IMR-90 (cell line): Measurements from ENCODE around the gene CRISPLD2. TPM values are rescaled to one million over a fixed set of nuclear protein-coding genes. Genes with fewer than 3 reads are reported as not detected.

Source experiments
- ATAC-seq: fragments of 200-7000 bp; cut with Tn5 transposase; 2 replicates; pipeline ENCODE4 v1.9.1; 2020; ENCODE audit warnings: low read depth, mild to moderate bottlenecking, moderate library complexity
- BruUV-seq: library from RNA; stranded (reverse); fragments of 400-500 nt; replicated peaks from 2 replicates; lab custom pipeline; 2021; lab: Mats Ljungman, UMichigan
- CTCF ChIA-PET: fragments of 300-600 bp; formaldehyde crosslinking; extraction: SDS; loops from one replicate; lab custom pipeline; 2021; ENCODE audit warnings: antibody characterized with exemption; lab: Yijun Ruan, JAX
- POLR2A ChIA-PET: fragments of 300-600 bp; sonication (Branson Sonifier 250); formaldehyde crosslinking; loops from one replicate; lab custom pipeline; 2022; ENCODE audit warnings: antibody characterized with exemption; ENCODE audit not compliant: unreplicated experiment; lab: Charles Lee
- DNase-seq: peaks from one replicate; pipeline ENCODE4 v3.0.0; 2013
- H2AFZ ChIP-seq: replicated peaks from 2 replicates; pipeline ENCODE3; 2013; ENCODE audit warnings: low read length, mild to moderate bottlenecking; ENCODE audit not compliant: poor library complexity
- H2AK5ac ChIP-seq: 2 replicates; pipeline ENCODE4 v1.6.1; 2013; ENCODE audit warnings: low read depth, low read length, inconsistent platforms
- H2AK9ac ChIP-seq: replicated peaks from 2 replicates; pipeline ENCODE3; 2013; ENCODE audit warnings: mild to moderate bottlenecking, low read depth, low read length, moderate library complexity; ENCODE audit not compliant: poor library complexity
- H2BK120ac ChIP-seq: 2 replicates; pipeline ENCODE4 v1.6.1; 2013; ENCODE audit warnings: low read depth, low read length, inconsistent platforms
- H2BK15ac ChIP-seq: 3 replicates; pipeline ENCODE4 v1.6.1; 2013; ENCODE audit warnings: low read depth, low read length, inconsistent platforms
- H2BK20ac ChIP-seq: 2 replicates; pipeline ENCODE4 v1.6.1; 2013; ENCODE audit warnings: low read depth, mild to moderate bottlenecking, inconsistent platforms, low read length, moderate library complexity
- H2BK5ac ChIP-seq: 2 replicates; pipeline ENCODE4 v1.6.1; 2013; ENCODE audit warnings: mild to moderate bottlenecking, low read depth, low read length, inconsistent platforms; ENCODE audit not compliant: poor library complexity, severe bottlenecking
- H3K14ac ChIP-seq: replicated peaks from 2 replicates; pipeline ENCODE4 v1.6.1; 2013; ENCODE audit warnings: low read depth, low read length, inconsistent platforms
- H3K18ac ChIP-seq: 2 replicates; pipeline ENCODE4 v1.6.1; 2013; ENCODE audit warnings: low read depth, low read length, control low read depth
- H3K23ac ChIP-seq: 2 replicates; pipeline ENCODE4 v1.6.1; 2013; ENCODE audit warnings: low read depth, low read length, inconsistent platforms
- H3K27ac ChIP-seq: 2 replicates; pipeline ENCODE4 v1.5.1; 2013; ENCODE audit warnings: mild to moderate bottlenecking, control low read depth, low read length; ENCODE audit not compliant: insufficient read depth
- H3K27me3 ChIP-seq: 2 replicates; pipeline ENCODE4 v1.6.1; 2013; ENCODE audit warnings: low read length; ENCODE audit not compliant: control insufficient read depth, insufficient read depth
- H3K36me3 ChIP-seq: 2 replicates; pipeline ENCODE4 v1.6.1; 2013; ENCODE audit warnings: low read length, mixed read lengths; ENCODE audit not compliant: control insufficient read depth, insufficient read depth
- H3K4ac ChIP-seq: 2 replicates; pipeline ENCODE4 v1.6.1; 2013; ENCODE audit warnings: low read depth, low read length, inconsistent platforms
- H3K4me1 ChIP-seq: 2 replicates; pipeline ENCODE4 v1.6.1; 2013; ENCODE audit warnings: low read length, mixed read lengths; ENCODE audit not compliant: control insufficient read depth, insufficient read depth
- H3K4me2 ChIP-seq: 2 replicates; pipeline ENCODE4 v1.6.1; 2013; ENCODE audit warnings: low read depth, mild to moderate bottlenecking, control low read depth, low read length, moderate library complexity
- H3K4me3 ChIP-seq: 2 replicates; pipeline ENCODE4 v1.5.1; 2013; ENCODE audit warnings: low read depth, mild to moderate bottlenecking, control low read depth, low read length, moderate library complexity; ENCODE audit not compliant: insufficient read depth
- H3K56ac ChIP-seq: 2 replicates; pipeline ENCODE4 v1.6.1; 2013; ENCODE audit warnings: low read length, inconsistent platforms; ENCODE audit not compliant: insufficient read depth; ENCODE audit errors: extremely low read depth
- H3K79me1 ChIP-seq, 2 experiments: 2 replicates each; pipeline ENCODE4 v1.6.1; 2013; ENCODE audit warnings: low read length in 2 of 2, inconsistent platforms in 1 of 2, low read depth in 1 of 2
- H3K9ac ChIP-seq: 2 replicates; pipeline ENCODE4 v1.6.1; 2013; ENCODE audit warnings: low read depth, low read length, control low read depth
- H3K9me1 ChIP-seq: 2 replicates; pipeline ENCODE4 v1.6.1; 2013; ENCODE audit warnings: low read length, inconsistent platforms; ENCODE audit not compliant: insufficient read depth
- H3K9me3 ChIP-seq: 2 replicates; pipeline ENCODE4 v1.6.1; 2013; ENCODE audit warnings: low read length; ENCODE audit not compliant: control insufficient read depth, insufficient read depth
- H4K20me1 ChIP-seq: 2 replicates; pipeline ENCODE4 v1.6.1; 2013; ENCODE audit warnings: low read length, inconsistent platforms; ENCODE audit not compliant: insufficient read depth
- H4K5ac ChIP-seq: 2 replicates; pipeline ENCODE4 v1.6.1; 2013; ENCODE audit warnings: mild to moderate bottlenecking, low read depth, low read length, control low read depth
- H4K8ac ChIP-seq, 2 experiments: 2 replicates each; pipeline ENCODE4 v1.6.1; 2013; ENCODE audit warnings: low read depth in 2 of 2, low read length in 2 of 2, control low read depth in 1 of 2, inconsistent platforms in 1 of 2
- H4K91ac ChIP-seq: 2 replicates; pipeline ENCODE4 v1.6.1; 2013; ENCODE audit warnings: low read depth, low read length, inconsistent platforms; ENCODE audit not compliant: insufficient read depth
- BHLHE40 ChIP-seq: fragments of 150-350 bp; IDR thresholded peaks from 2 replicates; pipeline ENCODE4 v1.6.1; 2016; ENCODE audit warnings: mild to moderate bottlenecking, low read depth, low read length
- CEBPB ChIP-seq: IDR thresholded peaks from 2 replicates; pipeline ENCODE4 v1.6.1; 2012; ENCODE audit warnings: low read depth, low read length, improper control_type of control experiment
- CHD1 ChIP-seq: IDR thresholded peaks from 2 replicates; pipeline ENCODE4 v1.6.1; 2012; ENCODE audit warnings: low read depth, low read length, improper control_type of control experiment
- ELK1 ChIP-seq: fragments of 150-350 bp; IDR thresholded peaks from 2 replicates; pipeline ENCODE4 v1.6.1; 2016; ENCODE audit warnings: low read depth, mild to moderate bottlenecking, low read length, moderate library complexity, borderline replicate concordance
- FOS ChIP-seq: fragments of 150-350 bp; IDR thresholded peaks from 2 replicates; pipeline ENCODE4 v1.6.1; 2016; ENCODE audit warnings: low read depth, low read length
- MAFK ChIP-seq: IDR thresholded peaks from 2 replicates; pipeline ENCODE4 v1.6.1; 2012; ENCODE audit warnings: low read depth, low read length, improper control_type of control experiment
- MAZ ChIP-seq: IDR thresholded peaks from 2 replicates; pipeline ENCODE4 v1.6.1; 2012; ENCODE audit warnings: low read depth, mild to moderate bottlenecking, low read length, improper control_type of control experiment, moderate library complexity, borderline replicate concordance
- MXI1 ChIP-seq: IDR thresholded peaks from 2 replicates; pipeline ENCODE4 v1.6.1; 2012; ENCODE audit warnings: low read depth, mild to moderate bottlenecking, low read length, moderate library complexity, borderline replicate concordance
- NFE2L2 ChIP-seq: fragments of 150-350 bp; IDR thresholded peaks from 2 replicates; pipeline ENCODE4 v1.6.1; 2016; ENCODE audit warnings: low read depth, mild to moderate bottlenecking, low read length
- POLR2A ChIP-seq: IDR thresholded peaks from 2 replicates; pipeline ENCODE4 v1.6.1; 2012; ENCODE audit warnings: mild to moderate bottlenecking, low read depth, low read length
- RAD21 ChIP-seq: IDR thresholded peaks from 2 replicates; pipeline ENCODE4 v1.6.1; 2012; ENCODE audit warnings: low read length, improper control_type of control experiment
- RCOR1 ChIP-seq: IDR thresholded peaks from 2 replicates; pipeline ENCODE4 v1.6.1; 2012; ENCODE audit warnings: mild to moderate bottlenecking, low read length, improper control_type of control experiment; ENCODE audit not compliant: insufficient replicate concordance
- RFX5 ChIP-seq: IDR thresholded peaks from 2 replicates; pipeline ENCODE4 v1.8.0; 2012; ENCODE audit warnings: low read depth, mild to moderate bottlenecking, low read length, moderate library complexity
- SMC3 ChIP-seq: fragments of 150-350 bp; IDR thresholded peaks from 2 replicates; pipeline ENCODE4 v1.6.1; 2016; ENCODE audit warnings: low read depth, mild to moderate bottlenecking, antibody characterized with exemption, low read length, moderate library complexity
- WGBS, 2 experiments: methylation state at CpG; one replicate each; pipeline versions ENCODE4 v1.1.5 to v1.1.7; 2013; ENCODE audit warnings: missing lambda C conversion rate in 2 of 2; ENCODE audit not compliant: insufficient read length in 1 of 2; ENCODE audit errors: extremely low coverage in 2 of 2; 5-methylcytosine and 5-hydroxymethylcytosine counted together
- dilution Hi-C: fragments of 300-500 bp; cut with HindIII; formaldehyde crosslinking; loops from one replicate; pipeline ENCODE4 v1.14.3; 2018; ENCODE audit warnings: low sequenced_read_pairs; ENCODE audit not compliant: unreplicated experiment
- in situ Hi-C: fragments of 300-500 bp; cut with MboI; formaldehyde crosslinking; loops from 3 replicates; pipeline ENCODE4 v1.14.3; 2019; ENCODE audit warnings: low sequenced_read_pairs, inconsistent platforms, mixed read lengths
- intact Hi-C: fragments of 100-400 bp; cut with micrococcal nuclease; formaldehyde crosslinking; loops from 2 replicates; pipeline ENCODE4 v1.10.0; 2022
- polyA plus RNA-seq, 3 experiments: library from polyadenylated mRNA; depleted of rRNA; stranded (reverse); fragments of >200 nt; gene quantifications; 2 replicates each; pipeline ENCODE4 v1.2.3, GENCODE V29; 2012; ENCODE audit warnings: low replicate concordance in 1 of 3
- total RNA-seq: library from RNA; depleted of rRNA; stranded (reverse); fragments of >200 nt; gene quantifications from 2 replicates; pipeline ENCODE4 v1.2.3, GENCODE V29; 2012
- TF ChIP-seq, protein P1 (sequence below): conservative IDR thresholded peaks from 2 replicates; pipeline ENCODE4 v1.5.1; 2012; ENCODE audit warnings: mild to moderate bottlenecking, low read depth, low read length, improper control_type of control experiment
- TF ChIP-seq, protein P2 (sequence below): fragments of 150-350 bp; IDR thresholded peaks from 2 replicates; pipeline ENCODE4 v1.6.1; 2017; ENCODE audit warnings: mild to moderate bottlenecking, antibody characterized with exemption, low read length, low read depth

The CRISPLD2 gene
- total and polyA plus RNA-seq, 2 of the 4 experiments (the other 2 are of a cell fraction): 23.1 to 37.5 TPM

DNA sequence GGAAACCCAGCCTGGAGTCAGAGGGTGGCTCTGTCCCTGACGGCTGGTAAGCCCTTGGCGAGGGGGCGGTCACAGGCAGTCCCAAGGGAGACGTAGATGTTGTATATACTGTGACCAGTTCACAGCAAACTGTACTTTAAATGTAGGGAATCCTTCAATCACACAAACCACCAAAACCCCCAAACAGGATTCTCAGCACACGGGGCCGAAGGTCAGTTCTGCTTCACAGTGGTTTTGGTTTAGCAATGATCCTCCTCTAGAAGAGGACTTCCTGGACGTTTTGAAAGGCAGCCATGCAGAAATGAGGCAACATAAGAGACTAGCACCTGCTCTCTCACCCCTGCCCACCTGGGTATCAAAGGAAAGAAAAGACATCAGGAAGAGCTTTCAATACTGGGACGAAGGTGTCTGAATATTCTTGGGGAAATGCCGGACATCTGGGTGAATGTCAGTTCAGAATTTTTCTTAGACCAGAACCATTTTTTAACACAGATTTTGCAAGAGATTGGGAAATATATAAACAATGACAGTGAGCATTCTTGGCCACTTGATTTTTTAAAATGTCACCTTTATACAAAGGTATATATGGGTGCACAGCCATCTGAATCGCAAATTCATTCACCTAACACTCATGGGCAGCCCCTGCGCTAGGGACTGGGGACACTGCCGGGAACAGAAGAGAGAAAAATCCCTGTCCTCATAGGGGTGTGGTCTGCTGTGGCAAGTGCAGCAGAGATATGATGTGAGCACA lies 74.2 kb downstream of the CRISPLD2 start:
- dilution Hi-C loops: no loop called here

More for the DNA sequence above, 74.2 kb downstream of the CRISPLD2 start:
- no TSS peak for BruUV-seq
- in situ Hi-C loops (no loop called here), intact Hi-C loops (no loop called here)
- Histone ChIP-seq H3K23ac (no peak overlapping the region), H4K91ac (no peak overlapping the region), H4K20me1 (no peaks in the 10 kb centered on the region), H3K4me1 (0 out of 2 replicates have a peak, but pooled peaks cover 2% of the 10 kb centered on the region), H4K8ac (no peak overlapping the region), H2BK20ac (no peak overlapping the region), H3K18ac (no peak overlapping the region), H3K4ac (no peak overlapping the region), H2BK120ac (no peak overlapping the region), H3K27me3 (no peaks in the 10 kb centered on the region), H3K56ac (no peak overlapping the region), H3K4me3 (no peak overlapping the region), H3K9ac (no peak overlapping the region), H4K5ac (no peak overlapping the region), H3K27ac (no peak overlapping the region), H3K9me1 (peaks cover 5% of the 10 kb centered on the region), H2AFZ (no peak overlapping the region), H2BK15ac (no peak overlapping the region), H2AK9ac (no peak overlapping the region), H3K79me1 (no peaks in the 10 kb centered on the region), H2AK5ac (no peak overlapping the region), H3K9me3 (peaks cover 2% of the 10 kb centered on the region; the same call in 1 of the 2 replicates), H3K36me3 (peaks cover 60% of the 10 kb centered on the region), H2BK5ac (no peak overlapping the region), H3K14ac (no peak overlapping the region), H3K4me2 (no peak overlapping the region)
- no peak for TF ChIP-seq MAFK
- TF ChIP-seq, protein P1, sequence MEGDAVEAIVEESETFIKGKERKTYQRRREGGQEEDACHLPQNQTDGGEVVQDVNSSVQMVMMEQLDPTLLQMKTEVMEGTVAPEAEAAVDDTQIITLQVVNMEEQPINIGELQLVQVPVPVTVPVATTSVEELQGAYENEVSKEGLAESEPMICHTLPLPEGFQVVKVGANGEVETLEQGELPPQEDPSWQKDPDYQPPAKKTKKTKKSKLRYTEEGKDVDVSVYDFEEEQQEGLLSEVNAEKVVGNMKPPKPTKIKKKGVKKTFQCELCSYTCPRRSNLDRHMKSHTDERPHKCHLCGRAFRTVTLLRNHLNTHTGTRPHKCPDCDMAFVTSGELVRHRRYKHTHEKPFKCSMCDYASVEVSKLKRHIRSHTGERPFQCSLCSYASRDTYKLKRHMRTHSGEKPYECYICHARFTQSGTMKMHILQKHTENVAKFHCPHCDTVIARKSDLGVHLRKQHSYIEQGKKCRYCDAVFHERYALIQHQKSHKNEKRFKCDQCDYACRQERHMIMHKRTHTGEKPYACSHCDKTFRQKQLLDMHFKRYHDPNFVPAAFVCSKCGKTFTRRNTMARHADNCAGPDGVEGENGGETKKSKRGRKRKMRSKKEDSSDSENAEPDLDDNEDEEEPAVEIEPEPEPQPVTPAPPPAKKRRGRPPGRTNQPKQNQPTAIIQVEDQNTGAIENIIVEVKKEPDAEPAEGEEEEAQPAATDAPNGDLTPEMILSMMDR: no peak
- TF ChIP-seq FOS: no peak
- no peak for TF ChIP-seq ELK1
- TF ChIP-seq CEBPB: no peak
- no peak for TF ChIP-seq NFE2L2
- TF ChIP-seq BHLHE40: no peak
- no peak for TF ChIP-seq POLR2A
- TF ChIP-seq, protein P2, sequence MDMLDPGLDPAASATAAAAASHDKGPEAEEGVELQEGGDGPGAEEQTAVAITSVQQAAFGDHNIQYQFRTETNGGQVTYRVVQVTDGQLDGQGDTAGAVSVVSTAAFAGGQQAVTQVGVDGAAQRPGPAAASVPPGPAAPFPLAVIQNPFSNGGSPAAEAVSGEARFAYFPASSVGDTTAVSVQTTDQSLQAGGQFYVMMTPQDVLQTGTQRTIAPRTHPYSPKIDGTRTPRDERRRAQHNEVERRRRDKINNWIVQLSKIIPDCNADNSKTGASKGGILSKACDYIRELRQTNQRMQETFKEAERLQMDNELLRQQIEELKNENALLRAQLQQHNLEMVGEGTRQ: no peak
- TF ChIP-seq CHD1: no peak
- no peak for TF ChIP-seq RAD21
- TF ChIP-seq RCOR1: no peak
- TF ChIP-seq SMC3: no peak
- TF ChIP-seq MAZ: no peak
- TF ChIP-seq RFX5: no peak
- no peak for TF ChIP-seq MXI1
- 38% methylated on average over 1 of the region's 12 CpGs; no CpG with 5 or more reads in 1 of the 2 experiments for WGBS, 2 experiments
- ChIA-PET POLR2A (no interaction called here), CTCF (no interaction called here)
- ATAC-seq (no peak), DNase-seq (no peak)
